Cerebellar cortex (tissue), 1 donor: ENCODE results near the gene DNAAF1.

ENCODE experiments used
- DNase-seq: peaks from one replicate; pipeline ENCODE4 v3.0.0-alpha.2; 2015; ENCODE audit warnings: low spot score

Gene DNAAF1

DNA sequence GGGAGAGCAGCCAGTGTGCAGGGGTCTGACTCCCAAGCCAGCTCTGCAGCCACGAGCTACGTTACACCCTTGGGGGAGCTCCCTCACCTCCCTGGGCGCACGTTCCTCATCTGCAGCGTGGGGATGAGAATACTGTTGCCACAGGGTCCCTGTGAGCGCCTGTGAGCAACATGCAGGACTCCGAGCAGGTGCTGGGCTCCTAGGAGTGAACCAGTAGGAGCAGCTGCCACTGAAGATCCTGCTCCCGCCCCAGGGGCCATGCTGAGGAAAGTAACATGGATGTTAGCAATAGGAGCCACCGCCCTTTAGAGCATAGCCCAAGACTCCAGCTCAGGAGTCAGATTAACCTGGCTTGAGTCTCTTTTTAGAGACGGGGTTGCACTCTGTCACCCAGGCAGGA lies 15.9 kb downstream of the DNAAF1 start:
- DNase-seq = no peak

DNA sequence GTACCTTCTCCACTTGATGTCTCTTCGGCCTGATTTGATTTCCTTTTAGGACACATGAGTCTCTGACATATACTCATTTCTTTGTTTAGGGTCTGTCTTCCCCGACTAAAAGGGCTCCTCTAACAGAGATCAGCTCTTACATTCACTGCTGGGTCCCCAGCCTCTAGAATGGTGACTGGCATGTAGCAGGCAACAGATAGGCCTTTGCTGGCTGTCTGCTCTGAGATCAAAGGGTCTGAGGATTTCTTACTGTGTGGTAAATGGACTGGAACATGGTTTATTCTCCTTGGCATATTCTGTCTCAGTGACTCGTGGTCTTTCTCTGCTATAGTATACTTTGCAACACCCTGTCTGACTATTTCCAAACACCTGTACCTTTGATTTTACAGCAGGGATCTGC lies 16.7 kb downstream of the DNAAF1 start:
- no peak for DNase-seq

DNA sequence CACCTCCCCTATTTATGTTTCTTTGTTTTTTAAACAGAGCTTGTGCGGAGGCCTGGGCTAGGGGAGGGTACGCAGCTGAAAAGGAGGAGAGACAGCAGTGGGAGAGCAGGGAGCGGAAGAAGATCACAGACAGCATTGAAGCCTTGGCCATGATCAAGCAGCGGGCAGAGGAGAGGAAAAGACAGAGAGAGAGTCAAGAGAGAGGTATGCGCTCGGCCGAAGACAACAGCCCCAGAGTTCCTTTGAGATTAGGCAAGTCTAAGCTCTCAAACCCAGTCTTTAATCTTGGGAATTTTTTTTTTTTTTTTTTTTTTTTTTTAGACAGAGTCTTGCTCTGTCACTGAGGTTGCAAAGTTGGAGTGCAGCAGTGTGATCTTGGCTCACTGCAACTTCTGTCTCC lies 20.6 kb downstream of the DNAAF1 start:
- no peak for DNase-seq

DNA sequence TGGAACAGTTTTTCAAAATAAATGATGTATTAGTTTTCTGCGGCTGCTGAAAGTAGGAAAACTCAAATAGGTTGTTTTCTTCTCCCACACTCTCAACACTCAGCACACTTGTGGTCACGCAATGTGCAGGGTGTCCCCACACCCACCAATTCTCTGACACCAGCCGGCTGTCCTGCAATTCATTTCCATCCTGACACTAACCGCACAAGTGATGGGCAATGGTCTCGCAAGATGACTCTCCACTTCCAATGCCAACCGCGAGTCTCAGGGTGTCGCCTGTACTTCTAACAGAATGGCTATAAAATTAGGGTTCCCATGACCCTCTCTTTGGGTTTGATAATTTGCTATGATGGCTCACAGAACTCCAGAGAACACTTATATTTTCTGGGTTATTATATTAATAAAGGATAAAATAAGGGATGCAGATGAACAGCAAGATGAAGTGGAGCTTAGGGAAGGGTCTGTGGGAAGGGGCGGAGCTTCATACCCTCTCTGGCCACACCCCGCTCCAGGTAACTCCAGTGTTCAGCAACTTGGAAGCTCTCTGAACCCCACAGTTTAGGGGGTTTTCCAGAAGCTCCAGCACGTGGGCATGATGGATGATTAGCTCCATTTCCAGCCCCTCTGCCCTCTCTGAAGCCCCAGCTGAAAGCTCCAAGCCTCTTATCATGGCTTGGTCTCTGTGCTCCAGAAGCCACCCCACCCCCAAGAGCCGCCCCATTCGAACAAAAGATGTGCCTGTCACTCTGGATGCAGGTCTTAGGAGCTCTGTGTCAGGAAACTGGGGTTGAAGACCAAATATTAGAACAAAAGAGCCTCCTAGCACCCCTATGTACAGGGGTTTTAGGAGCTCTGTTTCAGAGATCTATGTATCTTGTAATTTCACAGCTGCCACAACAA lies 21.9 kb downstream of the DNAAF1 start:
- no peak for DNase-seq

DNA sequence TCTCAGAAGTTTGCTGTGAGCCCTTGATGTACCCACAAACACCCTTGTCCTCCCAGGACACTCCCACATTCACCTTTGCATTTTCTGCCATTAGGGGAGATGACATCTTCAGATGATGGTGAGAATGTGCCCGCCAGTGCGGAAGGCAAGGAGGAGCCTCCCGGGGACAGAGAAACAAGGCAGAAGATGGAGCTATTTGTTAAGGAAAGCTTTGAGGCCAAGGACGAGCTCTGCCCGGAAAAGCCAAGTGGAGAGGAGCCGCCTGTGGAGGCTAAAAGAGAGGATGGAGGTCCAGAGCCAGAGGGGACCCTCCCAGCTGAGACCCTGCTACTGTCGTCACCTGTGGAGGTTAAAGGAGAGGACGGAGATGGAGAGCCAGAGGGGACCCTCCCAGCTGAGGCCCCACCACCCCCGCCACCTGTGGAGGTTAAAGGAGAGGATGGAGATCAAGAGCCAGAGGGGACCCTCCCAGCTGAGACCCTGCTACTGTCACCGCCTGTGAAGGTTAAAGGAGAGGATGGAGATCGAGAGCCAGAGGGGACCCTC lies 24.7 kb downstream of the DNAAF1 start:
- no peak for DNase-seq

DNA sequence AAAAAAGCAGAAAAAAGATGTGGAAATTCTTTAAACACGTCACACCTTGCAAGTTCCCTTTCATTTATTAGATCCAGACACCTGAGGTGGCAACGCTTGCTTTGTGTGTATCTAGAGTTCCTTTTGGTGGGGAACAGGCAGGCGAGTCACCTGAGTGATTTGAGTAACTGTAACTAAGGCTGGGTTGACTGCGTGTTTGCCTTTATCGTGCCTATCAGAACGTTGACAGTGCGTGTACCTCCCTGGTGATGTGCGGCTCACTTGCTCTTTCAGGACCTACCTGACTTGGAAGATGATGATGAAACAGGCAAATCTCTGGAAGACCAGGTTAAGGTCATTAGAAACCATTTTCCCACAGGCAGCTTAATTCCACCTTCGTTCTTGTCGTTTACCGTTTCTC lies 29.3 kb downstream of the DNAAF1 start:
- no peak for DNase-seq

DNA sequence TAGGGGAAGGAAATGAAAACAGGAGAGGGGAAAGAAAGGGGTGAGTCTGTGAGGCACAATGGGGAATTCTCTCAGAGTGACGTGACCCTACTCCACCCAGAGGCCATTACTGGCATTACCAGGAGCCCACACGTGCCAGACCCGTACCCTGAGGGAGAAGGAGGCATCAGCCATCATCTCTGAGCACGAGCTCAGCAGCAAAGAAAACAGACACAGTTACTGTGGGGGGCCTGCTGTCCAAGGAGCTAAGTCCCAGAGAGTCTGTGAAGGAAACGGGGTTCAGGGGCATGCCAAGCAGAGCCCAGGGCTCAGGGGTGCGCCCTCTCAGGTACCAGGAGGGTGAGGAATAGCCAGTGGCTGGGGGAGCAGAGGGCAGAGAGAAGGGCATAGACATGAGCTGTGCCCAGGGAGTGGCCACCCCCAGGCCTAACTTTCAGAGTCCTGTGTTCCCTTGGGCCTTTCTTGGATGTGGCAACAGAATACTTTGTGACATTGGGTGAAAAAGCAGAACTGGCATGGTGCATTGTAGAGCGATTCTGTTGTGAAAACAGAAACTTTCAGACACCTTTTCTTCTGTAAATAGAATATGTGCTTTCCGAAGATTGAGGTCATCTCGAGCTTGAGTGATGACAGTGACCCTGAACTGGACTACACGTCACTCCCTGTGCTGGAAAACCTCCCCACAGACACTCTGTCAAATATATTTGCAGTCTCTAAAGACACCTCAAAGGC lies 30.4 kb downstream of the DNAAF1 start:
- peak; percentile 50 for DNase-seq

DNA sequence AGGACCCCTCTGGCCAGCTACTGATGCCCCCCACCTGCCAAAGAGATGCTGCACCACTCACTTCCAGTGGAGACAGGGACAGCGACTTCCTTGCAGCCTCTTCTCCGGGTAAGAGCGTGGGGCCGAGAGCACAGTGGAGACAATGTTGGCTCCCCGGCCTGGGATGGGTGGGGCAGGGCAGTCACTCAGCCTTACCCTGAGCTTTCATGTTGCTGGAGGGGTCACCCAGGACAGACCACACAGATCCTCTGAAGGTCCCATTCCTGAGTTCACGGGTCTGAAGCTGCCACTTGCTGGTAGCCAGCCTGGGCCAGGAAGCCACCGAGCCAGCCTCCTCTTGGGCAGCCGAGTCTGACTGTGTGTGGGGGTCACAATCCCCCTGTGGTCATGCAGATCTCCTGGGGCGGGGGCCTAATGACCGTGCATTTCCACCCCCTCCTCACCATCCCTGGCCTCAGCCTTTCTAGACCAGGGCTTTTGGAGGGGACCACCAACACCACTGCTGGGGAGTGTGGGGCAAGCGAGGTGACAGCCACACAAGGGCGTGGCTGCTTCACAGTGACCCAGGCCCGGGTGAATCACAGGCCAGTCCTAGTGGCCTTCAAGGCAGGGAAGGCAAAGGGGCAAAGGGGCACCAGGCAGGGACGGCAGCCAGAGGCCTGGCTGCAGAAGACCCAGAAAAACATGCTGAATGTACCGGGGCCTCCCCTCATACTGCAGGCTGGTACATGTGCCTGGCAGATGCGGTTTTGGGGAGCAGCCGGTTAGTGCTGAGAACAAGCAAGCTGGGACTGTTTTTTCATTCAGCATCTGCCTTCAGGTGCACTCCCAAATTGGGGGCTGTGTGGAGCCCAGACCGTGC lies 31.3 kb downstream of the DNAAF1 start:
- no peak for DNase-seq

DNA sequence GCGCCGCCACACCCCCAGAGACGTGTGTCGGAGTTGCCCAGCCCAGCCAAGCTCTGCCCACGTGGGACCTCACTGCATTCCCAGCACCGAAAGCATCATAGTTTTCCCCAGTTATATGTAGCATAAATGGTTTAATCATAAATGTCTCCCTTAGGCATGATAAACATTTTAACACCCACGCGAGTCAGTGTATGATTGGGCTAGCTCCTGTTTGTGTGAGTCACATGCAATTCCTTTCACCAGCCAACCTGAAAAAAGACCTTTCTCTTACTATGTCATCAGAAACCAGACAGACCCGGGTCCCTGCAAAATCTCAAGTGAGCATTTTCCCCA lies 32.6 kb downstream of the DNAAF1 start:
- no peak for DNase-seq

DNA sequence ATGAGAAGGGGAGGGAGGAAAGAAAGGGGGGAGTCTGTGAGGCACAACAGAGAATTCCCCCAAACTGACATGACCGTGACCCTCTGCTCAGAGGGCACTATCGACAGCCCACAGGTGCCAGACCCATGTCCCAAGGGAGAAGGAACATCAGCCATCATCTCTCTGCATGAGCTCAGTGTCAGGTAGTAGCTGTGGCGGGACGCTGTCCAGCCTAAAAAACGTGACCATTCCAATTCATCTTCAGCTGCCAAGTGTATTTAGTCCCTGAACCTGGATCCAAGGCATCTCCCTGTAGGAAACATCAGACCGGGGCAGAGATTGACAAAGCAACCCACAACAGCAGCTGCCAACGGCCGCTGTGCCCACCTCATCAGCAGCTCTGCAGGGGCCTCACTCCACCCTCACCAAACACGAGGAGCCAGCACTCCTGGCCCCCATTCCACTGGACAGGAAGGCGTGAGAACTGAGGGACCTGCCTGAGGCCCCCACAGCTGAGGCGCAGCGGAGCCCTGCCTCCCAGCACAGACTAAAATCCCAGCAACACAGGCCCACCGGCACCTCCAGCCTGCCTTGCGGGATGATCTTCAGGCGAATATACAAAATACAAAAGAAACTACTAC lies 33.1 kb downstream of the DNAAF1 start:
- peak; percentile 28 for DNase-seq

DNA sequence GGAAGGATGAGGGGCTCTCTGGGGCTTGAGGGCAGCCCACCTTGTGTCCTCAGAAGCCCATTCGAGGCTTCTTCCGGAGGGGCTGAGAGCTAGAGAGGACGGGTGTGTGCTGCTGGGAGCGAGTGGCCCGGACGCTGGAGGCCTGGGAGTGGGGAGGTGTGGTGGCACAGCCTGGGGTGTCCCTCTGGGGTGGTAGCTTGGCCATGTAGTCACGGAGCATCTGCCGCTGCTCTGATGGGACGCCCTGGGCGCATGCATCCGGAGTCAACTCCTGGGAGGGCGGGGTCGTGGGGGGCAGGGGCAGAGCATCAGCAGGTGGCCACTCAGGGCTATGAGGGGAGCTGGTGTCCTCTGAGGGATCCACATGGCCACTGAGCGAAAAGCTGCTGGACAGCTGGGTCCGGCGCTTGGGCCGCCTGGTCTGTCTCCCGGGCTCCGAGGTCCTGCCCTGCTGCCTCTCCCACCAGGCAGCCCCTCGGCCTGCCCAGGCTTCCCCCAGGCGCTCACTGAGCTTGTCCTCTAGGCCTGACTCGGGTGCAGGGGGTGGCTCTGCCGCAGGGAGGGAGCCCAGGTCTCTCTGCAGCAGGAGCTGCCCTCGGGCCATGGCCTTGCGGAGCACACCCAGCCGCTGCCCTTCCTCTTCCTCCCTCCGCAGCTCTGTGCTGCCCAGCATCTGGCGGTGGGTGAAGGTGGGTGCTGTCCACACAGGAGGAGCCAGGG lies 33.9 kb downstream of the DNAAF1 start:
- no peak for DNase-seq

DNA sequence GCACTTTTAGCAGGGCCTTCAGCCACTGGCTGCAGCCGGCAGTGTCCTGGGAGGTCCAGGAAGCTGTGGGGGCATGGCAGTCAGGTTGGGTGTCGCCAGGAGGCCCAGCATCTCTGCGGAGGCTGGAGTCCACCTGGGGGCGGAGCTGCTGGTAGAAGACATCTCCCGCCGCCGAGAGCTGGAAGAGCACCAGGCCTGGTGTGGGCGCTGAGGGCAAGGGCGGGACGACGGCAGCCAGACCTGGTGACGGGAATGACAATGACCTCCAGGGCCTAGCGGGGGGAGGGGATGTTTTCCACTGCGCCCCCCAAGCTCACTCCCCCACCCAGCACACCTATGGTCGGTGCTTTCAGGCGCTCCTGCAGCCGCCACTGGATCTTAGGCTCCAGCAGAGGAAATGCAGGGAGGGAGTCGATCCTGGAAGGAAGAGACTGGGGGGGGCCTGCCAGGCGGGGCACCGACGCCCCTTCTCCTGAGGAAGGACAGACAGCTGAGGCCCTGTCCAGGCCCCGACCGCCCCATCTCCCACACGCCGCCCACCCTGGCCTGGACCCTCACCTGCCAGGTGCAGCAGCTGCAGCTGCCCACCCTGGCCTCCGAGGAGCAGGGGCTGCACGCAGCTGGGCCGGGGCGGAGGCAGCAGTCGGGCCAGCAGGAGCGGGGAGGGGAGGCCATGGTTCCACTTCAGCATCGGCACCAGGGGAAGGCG lies 34.7 kb downstream of the DNAAF1 start:
- no peak for DNase-seq

DNA sequence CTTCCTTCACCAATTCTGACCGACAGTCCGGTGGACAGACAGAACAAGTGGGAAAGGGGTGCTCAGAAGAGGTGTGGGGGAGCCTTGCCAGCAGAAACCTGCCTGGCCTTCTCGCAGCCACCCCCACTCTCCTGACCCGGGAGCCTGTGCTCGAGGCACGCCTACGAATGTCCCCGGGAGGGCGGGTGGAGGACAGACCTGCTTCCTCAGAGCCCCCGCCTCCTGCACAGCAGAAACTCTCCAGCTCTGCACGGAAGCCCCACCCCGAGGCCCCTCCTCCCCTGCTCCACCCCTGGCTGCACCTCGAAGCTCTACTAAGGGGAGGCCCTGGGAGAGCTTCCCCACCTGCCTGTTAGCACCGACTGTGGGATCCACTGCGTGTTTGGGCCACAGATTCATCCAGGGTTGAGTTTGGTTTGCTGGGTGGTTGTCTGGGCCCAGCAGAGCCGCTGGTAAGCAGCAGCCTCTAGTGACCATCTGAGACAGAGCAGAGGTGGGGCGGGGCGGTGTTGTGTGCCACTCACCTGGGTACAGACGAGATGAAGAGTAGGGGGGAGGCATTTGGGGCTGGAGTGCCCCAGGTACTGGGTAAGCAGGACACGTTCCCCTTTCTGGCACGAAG lies 35.5 kb downstream of the DNAAF1 start:
- DNase-seq = no peak

DNA sequence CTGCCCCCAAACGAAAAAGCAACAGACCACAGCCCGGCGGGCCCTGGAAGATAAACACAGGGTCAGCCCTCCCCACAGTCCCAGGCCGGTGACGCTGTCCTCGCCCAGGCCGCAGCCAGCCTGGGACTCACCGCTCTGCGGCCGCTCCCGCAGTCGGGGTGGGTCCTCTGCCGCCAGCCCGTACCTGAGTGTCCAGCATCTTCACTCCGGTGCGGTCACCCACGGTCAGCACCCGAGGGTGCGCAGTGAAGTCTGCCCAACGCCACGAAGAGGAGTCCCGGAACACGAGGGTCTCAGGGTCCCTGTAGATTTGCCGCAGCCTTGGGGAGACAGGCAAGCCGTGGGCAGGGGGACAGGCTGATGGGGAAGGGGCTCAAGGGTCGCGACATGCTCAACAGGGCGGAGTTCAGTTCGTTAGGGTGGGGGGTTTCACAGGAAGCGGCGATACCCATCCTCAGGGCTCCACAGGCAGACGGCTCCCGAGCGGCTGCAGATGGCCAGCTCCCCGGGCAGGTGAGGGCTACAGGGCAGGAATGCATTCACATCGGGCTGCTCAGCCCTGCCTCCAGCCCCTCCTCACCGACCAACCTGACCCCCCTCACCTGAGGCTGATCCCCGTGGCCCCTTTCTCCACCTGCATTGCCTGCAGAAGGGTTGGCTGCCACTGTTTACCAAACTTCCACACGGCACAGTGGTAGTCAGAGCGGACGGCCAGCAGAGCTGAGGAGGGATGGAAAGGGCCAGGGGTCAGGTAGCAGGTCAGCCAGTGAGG lies 36.2 kb downstream of the DNAAF1 start:
- DNase-seq = no peak

DNA sequence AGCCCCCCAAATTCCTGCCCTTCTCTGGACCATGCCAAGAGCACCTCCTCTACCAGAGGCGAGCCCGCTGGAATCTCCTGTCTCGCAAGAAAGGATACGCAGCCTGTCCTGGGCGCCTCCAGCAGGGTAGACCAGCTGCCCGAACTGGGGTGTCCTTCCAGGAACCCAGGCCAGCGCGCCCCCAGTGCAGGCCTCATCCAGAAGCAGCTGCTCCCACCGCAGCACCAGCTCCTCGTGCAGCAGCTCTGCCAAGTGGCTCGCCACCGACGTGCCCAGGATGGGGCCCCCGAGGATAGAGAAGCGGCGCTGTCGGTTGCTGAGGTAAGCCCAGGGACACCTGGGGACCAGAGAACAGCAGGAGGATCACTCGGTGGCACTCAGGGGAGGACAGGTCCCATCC lies 37.0 kb downstream of the DNAAF1 start:
- no peak for DNase-seq

DNA sequence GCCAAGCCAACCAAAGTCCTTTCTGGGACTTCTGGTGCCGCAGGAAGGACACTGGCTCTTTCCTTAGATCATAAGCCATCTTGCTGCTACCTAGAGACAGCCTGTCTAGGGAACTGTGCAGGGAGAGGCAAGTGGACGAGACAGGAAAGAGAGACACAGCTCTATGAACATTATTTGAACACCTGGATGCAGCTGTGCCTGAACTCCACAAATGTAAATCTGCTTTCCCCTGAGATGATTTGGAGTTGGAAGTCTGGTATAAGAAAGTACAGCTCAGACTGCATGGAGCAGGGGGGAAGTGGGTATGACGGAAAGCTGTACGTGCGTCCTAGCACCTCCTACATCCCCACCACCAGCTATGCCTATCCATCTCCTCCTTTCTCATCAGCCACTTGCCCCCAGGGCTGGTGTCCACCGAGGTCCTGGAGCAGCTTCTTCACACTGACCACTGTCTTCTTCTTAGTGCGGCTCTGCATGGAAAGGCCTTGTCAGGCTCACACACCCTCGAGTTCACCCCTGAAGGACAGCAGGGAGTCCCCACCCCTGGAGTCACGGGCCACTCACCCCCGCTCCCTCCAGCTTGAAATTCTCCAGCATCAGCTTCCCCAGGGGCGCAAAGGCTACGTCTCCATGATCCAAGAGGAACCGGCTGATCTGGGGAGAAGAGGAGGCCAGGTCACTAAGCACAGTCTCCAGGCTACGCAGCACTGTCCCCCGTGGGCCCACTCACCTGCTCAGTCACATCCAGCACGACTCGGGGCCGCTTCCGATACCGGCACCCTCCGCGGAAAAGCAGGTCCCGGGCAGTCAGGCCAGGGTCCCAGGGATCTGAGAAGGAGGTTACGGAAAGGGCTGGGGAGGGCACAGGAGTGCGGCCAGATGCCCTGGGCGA lies 37.8 kb downstream of the DNAAF1 start:
- DNase-seq = no peak

DNA sequence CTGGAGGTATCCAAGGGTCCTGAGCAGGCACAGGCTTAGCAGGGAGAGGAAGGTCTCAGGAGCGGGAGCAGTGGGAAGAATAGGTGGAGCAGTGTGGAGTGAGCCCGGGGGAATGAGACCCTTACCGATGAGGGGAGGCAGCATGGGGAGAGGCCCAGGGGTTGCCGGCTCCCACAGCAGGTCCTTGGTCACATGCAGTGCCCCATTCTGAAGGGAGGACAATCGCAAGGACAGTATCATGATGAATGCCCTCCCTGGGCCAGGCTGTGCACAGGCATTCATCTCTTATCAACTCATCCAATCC lies 38.4 kb downstream of the DNAAF1 start:
- DNase-seq = no peak

DNA sequence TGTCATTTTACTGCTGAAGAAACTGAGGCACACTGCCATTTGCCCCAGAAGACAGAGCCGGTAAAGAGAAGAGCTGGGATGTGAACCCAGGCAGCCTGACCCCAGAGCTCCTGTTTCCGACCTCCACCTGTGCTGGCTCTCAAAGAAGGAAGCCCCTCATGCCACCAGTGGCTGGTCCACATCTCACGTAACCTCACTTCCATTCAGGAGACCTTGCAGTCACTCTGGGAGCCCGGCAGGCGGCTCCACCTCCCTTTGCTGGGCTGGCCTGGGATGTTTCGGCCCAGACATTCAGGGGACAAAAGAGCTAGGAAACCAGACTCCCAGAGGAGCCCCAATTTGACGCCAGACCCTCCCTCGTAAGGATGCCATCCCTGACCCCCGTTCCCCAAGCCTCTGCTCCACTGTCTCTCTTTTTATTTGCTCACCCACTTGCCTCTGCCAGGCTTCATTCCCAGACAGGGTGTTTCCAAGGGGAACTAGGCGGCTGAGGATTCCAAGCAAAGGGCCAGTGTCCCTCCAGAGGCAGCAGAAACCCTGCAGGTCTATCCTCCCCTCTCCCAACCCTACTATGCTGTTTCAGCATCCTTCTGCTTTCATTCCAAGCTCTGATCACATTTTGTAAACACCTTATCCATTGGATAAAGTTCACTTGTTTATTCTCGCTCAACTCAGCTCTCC lies 38.9 kb downstream of the DNAAF1 start:
- no peak for DNase-seq
